GM19455 (cell line): Measurements from ENCODE around the gene NR4A1.

Experiments
- ATAC-seq: cut with Tn5 transposase; IDR thresholded peaks from one replicate; pipeline ENCODE4 v1.9.1; 2021; ENCODE audit not compliant: unreplicated experiment

NR4A1 gene

DNA sequence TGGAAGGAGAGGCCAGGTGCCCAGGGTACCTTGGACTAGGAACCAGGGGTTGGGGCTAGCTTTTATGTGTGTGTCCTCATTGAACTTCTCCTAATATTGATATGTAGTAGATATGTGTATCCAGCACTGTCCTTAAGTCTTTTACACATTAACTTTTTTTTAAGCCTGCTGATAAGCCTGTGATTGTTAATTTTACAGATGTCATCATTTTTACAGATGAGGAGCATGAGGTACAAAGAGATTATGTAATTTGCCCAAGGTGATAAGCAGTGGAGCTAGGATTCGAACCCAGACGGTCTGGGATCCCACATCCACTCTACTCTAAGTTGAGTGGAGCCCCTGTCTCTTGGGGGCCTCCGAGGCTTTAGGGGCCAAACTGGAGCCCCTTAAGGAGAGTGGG, 10.2 kb upstream of the NR4A1 start:
- ATAC-seq = no peak

DNA sequence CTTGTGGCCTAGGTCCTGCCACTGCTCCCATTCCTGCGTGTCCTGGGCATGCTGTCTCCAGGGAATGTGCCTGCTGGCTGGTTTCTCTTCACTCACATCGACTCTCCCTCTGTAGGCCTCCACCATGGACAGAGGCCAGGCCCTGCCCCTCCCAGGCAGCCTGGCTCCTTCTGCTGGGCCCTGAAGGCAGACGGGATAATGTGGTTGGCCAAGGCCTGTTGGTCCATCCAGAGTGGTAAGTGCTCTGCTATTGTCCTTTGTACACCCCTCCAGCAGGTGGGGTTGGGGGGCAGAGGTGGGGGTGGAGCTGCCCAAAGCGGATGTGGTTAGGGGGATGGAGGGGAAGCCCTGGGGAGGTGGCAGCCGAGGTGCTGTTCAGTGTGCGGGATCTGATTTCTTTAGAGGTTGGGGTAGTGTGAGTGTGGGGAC, 9.5 kb upstream of the NR4A1 start:
- no peak for ATAC-seq

DNA sequence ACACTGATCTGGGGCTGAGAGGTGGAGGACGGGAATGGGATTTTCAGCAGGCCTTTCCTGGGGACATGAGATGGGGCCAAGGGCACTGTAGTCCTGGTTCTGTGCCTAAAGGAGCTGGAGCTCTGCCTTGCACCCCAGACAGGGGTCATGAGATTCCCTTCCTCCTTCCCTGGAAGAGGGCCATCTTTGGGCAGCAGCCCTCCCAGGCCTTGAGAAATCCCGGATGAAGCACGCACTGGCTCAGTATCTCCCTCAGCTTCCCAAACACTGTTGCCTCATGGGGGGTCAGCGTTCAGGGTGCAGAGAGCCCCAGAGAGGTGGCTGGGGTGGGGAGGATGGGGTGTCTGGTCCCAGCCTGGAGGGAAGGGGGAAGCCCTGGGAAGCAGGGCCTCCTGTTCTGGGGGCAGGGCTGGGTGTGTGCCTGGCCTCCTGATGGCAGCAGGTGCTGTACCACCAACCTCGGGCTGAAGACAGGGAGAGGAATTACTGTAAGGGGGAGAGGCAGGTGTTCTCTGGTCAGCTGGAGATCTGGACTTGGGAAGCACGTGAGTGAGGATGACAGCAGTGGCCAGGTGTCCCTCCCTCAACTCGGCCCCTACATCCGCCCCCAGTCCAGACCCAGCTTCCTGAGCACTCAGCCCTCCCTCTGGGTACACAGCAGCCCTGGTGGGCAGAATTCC, 8.4 kb upstream of the NR4A1 start:
- ATAC-seq = no peak

DNA sequence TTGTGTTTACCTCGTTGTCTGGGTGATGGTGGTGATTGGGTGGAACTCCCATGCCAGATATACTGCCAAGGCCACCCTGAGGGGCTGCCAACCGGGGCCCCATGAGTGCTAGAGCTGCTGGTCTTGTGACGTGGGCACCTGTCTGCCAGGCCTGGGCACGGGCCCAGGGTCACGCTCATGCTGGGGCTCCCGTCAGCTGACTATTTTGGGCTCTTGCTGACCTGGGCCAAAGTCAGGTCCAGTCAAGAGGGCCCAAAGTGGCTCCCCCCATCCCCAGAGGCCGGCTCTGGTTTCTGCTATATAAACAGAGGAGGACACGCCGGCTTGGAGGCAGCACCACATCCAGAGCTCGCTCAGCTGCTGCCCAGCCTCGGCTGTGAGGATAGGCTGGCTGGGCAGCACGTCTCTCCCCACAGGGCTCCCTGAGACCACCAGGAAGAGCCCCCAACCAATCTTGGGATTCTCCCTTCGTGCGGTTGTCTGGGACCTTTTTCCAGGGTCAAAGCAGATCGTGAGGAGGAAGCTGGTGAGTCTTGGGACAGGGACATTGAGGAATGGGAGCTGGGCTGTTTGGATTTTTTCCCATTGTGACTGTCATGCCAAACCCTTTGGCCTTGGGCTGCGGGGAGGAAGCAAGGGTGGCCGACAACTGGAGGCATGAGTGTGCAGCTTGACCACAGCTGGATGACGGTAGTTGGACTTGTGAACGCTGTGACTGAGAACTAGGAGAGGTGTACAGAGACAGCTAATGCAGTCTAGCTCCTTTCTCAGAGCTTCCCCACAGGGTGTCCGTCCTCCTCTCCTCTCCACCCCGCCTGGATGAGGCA, 7.6 kb upstream of the NR4A1 start:
- no peak for ATAC-seq

DNA sequence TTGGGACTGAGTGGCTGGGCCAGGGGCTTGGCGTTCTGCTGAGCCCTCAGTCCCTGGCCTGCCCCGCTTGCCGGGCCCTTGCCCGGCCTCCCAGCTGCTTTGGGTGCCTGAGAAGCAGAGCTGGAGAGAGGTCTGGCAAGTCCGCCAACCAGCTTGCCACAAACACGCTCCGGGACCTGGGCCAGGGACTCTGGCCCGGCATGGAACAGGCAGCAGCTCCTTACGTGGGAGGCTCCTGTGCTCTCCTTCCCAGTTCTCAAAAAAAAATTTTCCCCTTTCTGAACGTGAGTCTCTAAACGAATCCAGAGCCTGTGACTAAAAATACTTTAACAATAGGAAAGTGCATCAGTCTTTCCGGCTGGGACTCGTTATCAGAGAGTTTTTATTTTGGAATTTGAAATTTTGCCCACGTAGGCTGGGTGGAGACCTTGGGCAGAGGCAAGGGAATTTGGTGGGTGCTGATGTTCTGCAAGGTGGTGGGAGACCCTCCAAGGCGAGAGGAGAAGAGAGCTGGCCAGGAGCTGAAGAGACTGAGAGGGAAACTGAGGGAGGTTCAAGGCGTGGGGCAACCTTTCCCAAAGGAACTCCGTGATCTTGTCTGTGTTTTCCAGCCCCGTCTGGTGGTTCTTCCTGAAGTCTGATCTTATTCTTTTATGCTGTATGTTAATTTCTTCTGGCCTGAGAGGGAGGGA, 6.8 kb upstream of the NR4A1 start:
- ATAC-seq = no peak

DNA sequence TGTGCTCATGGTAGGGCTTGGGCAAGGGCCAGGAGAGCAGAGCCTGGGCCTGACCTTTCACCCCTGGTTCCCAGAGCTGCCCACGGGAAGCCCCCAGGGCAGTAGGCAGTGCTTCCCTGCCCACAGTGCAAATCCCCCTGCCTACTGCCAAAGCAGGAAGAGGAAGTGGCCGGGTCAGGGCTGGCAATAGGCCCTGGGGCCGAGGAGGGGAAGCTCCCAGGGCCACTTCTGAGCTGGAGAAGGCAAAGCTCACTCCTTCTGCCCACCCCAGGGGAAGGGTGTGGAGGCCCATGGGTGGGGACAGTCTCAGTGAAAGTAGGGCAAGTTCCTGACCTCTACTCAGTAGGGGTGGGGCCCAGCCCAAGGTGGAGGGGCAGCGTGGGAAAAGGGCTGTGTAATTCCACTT, 5.4 kb upstream of the NR4A1 start:
- ATAC-seq = no peak

DNA sequence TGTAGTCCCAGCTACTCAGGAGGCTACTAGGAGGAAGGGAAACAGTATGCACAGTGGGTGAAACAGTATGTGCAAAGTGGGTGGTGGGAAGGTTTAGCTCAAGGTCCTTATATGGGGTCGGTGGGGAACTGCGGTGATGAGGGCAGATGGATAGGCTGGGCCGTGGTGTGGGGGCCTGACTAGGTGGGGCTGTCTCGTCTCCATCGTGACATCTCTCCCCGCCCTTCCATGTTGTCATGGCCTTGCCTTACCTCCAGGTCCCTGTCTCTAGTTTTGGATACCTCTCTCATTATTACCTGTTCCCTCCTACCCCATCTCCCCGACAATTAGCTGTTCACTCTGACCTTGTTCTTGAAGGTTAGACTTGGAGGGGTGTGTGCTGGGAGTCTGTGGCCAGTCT, 4.4 kb upstream of the NR4A1 start:
- ATAC-seq = no peak

DNA sequence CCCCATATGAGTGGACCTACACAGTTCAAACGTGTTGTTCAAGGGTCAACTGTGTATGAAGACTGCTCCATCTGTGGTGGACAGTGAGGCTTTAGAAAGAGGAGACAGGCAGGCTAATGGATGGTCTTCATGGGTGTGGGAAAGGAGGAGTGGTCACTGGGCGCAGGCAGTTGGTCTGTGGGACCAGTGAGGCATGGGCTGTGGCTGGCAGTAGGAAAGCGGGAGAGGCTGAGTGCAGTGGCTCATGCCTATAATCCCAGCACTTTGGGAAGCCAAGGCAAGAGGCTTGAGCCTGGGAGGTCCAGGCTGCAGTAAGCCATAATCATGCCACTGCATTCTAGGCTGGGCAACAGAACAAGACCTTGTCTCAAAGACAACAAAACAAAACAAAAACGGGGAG, 2.0 kb upstream of the NR4A1 start:
- ATAC-seq = no peak

DNA sequence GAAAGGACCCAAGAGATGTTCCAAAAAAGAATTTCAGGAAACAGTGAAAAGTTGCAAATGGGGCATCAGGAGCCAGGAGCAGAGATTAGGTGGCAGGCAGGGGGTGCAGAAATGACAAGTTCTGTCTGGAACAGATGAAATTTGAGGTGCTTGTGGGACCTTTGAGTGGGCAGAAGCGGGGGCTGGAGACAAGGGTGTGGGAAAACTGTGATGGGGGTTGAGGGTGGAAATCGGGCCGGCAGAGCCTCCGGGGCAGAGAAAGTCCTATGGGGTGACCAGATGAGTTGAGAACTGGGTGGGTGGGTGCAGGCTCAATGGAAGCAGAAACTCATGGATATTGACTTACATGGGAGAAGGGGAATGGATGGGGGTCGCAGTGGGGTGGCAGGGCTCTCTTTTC, 1.6 kb upstream of the NR4A1 start:
- ATAC-seq = no peak

DNA sequence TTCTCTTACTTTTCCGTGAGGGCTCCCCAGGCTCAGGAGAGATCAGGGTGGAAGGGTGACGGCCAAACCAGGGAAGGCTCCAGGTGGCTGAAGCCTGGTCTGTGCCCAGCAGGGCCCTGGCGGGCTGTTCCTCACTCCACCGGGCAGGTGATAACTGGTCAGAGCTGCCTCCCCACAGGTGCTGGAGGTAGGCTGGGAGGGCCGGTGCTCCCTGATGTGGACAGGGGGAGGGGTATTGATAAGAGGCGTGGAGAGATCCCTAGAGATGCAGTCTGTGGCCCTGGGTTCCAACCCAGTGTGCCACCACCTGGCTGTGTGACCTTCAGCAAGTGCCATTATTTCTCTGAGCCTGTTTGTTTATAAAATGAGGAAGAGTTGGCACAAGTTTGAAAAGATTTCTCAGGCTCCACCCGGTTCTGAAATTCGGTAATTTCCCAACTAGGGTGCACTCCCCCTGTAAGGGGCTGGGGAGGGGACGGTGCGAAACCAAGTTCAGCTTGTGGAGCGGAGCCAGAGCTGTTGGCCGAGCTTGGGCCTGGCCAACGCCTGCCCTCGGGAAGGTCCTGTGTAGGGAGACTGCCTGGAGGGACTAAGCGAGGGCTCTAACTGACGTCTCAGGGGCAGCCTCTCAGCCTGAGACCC, 1.0 kb upstream of the NR4A1 start:
- ATAC-seq = no peak

DNA sequence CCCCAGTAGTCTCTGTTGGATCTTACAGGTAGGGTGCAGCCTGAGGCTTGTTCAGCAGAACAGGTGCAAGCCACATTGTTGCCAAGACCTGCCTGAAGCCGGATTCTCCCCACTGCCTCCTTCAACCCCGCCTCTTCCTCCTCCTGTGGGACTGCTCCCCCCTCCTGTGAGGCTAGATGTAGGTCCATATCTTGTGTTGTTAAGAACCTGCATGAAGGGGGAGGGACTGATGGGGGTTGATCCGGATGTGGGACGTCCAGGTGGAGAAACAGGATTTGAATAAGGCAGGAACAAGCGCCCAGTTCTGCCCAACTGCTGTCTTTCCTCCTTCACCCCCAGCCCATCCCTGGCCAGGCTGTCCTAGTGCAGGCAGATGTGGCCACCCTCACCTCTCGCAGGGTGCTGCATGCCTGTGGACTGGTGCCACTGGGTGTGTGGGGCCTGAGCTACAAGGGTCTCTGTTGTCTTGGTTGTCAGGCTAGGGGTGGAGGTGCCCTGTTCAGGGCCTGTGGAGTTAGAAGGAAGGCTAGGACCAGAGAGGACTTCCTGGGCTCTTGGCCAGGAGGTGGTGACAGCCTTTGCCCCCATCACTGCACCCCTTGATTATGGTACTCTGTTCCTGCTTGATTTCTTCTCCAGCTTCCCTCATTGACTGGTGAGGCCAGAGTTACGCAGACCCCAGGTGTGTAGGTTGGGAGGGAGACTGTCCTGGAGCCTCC, 1.4 kb downstream of the NR4A1 start:
- no peak for ATAC-seq

DNA sequence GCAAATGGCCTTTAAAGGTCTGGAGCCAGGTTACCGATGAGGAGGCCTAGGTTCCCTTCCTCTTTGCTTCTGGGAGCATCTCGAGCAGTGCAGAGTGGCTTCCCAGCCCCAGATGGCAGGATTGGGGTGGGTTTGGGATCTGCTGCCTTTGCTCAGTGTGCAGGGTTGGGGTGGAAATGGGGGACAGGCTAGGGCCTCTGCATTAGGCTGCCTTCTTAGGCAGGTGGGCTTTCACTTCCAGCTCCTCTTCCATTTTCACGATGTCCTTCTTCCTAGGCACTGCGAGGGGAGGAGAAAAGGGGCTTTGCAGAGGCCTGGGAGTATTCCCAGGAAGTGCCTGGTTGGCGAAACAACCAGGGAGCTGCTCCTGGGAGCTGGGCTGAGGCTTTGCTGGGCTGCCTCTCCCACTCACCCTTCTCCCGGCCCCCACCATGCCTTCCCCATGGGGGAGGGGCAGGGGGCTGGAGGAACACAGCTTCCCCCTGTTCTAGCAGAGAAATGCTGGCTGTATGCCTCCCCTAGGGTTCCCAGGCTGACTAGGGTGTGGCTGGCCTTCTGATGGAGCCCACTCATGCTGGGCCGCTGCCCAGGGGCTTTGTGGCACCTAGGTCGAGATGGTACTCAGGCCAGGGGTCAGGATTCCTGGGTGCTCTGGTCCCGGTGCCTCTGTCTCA, 2.4 kb downstream of the NR4A1 start:
- no peak for ATAC-seq

DNA sequence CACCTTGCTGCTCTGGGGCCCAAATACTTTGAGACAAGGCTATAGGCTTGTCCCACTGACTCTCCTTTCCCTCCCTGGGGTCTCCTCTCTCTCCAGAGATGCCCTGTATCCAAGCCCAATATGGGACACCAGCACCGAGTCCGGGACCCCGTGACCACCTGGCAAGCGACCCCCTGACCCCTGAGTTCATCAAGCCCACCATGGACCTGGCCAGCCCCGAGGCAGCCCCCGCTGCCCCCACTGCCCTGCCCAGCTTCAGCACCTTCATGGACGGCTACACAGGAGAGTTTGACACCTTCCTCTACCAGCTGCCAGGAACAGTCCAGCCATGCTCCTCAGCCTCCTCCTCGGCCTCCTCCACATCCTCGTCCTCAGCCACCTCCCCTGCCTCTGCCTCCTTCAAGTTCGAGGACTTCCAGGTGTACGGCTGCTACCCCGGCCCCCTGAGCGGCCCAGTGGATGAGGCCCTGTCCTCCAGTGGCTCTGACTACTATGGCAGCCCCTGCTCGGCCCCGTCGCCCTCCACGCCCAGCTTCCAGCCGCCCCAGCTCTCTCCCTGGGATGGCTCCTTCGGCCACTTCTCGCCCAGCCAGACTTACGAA, 3.1 kb downstream of the NR4A1 start:
- ATAC-seq = no peak

DNA sequence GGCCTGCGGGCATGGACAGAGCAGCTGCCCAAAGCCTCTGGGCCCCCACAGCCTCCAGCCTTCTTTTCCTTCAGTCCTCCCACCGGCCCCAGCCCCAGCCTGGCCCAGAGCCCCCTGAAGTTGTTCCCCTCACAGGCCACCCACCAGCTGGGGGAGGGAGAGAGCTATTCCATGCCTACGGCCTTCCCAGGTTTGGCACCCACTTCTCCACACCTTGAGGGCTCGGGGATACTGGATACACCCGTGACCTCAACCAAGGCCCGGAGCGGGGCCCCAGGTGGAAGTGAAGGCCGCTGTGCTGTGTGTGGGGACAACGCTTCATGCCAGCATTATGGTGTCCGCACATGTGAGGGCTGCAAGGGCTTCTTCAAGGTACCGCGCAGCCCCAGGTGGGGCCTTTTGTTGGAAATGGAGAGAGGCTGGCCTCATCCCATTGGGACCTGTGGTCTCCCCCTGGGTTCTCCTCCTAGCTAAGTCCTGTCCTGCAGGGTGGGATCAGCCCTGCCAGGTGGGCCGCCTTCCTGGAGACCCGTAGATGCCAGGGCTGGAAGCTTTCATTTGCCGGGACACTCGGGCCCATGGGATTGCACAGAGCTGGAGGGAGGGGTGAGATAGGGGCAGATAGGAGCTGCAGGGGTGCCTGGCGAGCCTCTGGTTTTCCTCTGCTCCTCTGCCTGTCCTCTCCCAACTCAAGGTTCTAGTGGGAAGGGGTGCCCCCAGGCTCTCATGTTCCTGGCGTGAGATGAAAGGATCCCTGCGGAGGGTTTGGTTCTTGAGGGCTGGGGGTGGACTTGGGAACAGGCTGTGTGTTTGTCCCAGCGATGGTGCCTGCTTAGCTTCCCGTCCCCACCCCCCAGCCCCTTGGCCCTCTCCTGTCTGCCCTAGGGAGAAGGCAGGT, 3.8 kb downstream of the NR4A1 start:
- ATAC-seq = no peak

DNA sequence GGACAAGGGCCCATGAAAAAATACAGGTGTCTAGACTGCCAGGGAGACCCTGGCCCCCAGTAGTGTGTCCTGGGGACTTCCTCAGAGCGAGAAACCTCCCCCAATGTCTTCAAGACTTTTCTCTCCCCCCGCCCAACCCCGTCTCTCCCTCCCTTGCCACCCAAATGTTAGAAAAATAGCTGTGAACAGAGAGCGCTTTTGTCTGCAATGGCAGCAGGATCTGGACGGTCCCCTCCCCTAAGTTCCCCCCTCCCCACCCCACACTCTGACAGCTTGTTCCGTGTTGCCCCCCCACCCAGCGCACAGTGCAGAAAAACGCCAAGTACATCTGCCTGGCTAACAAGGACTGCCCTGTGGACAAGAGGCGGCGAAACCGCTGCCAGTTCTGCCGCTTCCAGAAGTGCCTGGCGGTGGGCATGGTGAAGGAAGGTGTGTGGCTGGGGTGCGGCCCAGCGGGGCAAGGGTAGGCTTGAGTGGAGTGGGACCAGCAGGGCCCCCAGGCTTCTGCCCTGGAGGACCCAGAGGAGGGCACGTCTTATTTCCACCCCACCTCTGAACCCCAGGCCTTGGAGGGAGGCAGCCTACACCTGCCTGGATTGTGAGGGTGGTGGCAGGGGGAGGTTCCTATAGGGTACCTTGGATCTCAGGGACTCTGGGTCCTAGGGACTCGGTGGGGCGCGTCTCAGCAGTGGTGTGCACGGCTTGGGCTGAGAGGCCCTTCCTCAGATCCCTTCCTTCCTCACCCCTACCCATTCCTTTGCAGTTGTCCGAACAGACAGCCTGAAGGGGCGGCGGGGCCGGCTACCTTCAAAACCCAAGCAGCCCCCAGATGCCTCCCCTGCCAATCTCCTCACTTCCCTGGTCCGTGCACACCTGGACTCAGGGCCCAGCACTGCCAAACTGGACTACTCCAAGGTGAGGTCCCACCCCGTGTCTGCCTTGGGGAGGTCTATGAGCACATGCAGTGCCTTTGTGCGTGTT, 4.8 kb downstream of the NR4A1 start:
- ATAC-seq = no peak

DNA sequence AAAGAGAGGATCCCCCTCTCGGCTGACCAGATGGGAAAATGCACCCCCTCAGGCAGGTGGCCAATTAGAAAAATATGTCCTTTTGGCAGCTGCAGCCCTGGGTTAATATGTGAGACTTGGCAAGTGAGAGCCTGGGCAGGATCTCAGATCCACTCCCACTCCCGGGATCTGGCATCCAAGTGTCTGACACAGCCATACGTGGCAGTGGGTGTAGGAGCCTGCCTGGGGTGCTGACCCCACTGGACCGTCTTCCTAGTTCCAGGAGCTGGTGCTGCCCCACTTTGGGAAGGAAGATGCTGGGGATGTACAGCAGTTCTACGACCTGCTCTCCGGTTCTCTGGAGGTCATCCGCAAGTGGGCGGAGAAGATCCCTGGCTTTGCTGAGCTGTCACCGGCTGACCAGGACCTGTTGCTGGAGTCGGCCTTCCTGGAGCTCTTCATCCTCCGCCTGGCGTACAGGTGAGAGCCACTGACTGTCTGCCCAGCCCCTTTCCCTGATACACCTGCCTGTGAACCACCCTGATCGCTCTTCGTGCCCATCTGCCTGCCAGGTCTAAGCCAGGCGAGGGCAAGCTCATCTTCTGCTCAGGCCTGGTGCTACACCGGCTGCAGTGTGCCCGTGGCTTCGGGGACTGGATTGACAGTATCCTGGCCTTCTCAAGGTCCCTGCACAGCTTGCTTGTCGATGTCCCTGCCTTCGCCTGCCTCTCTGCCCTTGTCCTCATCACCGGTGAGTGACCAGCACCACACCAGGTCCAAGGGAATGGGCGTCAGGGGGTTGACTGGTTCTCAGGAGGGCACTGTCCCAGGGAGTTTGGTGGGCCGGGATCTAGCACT, 5.8 kb downstream of the NR4A1 start:
- no peak for ATAC-seq
